Measurements from ENCODE around the gene RNF215. TPM values are rescaled to one million over a fixed set of nuclear protein-coding genes. Genes with fewer than 3 reads are reported as not detected.

RNF215 gene
- total RNA-seq, 1 donor from 2014 or later: 15.5 TPM

DNA sequence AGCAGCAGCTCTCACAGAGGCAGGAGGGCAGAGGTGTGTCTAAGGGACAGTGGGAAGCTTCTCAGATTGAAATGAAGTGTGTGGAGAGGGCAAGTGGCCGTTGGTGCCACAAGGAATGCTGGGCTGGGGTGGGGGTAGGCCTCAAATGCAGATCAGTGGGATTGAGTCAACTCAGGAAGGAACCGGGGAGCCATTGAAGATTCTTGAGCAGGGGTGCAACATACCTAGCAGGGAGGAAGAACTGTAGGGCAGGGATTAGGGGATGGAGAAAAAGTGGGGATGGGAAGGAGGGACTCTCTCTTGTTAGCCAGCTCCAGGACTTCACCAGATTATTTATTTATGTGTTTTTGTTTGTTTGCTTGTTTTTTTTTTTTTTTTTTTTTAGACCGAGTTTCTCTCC is 6.7 kb upstream of the RNF215 start:
- TF ChIP-seq, protein P1, sequence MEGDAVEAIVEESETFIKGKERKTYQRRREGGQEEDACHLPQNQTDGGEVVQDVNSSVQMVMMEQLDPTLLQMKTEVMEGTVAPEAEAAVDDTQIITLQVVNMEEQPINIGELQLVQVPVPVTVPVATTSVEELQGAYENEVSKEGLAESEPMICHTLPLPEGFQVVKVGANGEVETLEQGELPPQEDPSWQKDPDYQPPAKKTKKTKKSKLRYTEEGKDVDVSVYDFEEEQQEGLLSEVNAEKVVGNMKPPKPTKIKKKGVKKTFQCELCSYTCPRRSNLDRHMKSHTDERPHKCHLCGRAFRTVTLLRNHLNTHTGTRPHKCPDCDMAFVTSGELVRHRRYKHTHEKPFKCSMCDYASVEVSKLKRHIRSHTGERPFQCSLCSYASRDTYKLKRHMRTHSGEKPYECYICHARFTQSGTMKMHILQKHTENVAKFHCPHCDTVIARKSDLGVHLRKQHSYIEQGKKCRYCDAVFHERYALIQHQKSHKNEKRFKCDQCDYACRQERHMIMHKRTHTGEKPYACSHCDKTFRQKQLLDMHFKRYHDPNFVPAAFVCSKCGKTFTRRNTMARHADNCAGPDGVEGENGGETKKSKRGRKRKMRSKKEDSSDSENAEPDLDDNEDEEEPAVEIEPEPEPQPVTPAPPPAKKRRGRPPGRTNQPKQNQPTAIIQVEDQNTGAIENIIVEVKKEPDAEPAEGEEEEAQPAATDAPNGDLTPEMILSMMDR (IDR thresholded peaks at IDR 0.05; ENCODE audit: insufficient read depth, low read length, severe bottlenecking): no peak
- FAIRE-seq: no peak
- no peak for DNase-seq (ENCODE audit: low read depth)
- Histone ChIP-seq H3K36me3 (ENCODE audit: control insufficient read depth, insufficient read depth, low read length) (no peaks in the 10 kb centered on the region), H3K4me3 (ENCODE audit: low read depth, low read length) (no peak overlapping the region), H3K27me3 (ENCODE audit: control insufficient read depth, insufficient read depth, low read length) (no peaks in the 10 kb centered on the region)

DNA sequence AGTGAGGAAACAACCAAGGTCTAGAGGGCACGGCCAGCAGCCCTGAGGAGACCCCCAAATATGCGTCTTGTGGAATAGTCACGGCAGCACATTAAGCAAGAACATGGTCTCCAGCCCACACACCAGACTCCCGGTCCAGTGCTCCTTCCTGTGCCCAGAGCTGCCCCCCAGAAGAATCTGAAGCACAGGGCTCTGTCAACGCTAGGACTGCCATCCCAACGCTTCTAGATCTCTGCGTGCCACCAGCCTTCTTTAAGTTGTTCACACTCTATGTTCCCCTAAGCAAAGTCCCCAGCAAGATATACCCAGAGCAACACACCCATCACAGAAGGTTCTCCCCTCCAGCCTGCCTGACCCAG is 6.1 kb upstream of the RNF215 start:
- DNase-seq (ENCODE audit: low read depth): no peak
- no peak for FAIRE-seq
- Histone ChIP-seq H3K27me3 (ENCODE audit: control insufficient read depth, insufficient read depth, low read length) (no peaks in the 10 kb centered on the region), H3K4me3 (ENCODE audit: low read depth, low read length) (no peak overlapping the region), H3K36me3 (ENCODE audit: control insufficient read depth, insufficient read depth, low read length) (no peaks in the 10 kb centered on the region)
- TF ChIP-seq, protein P1 (IDR thresholded peaks at IDR 0.05; ENCODE audit: insufficient read depth, low read length, severe bottlenecking): no peak

DNA sequence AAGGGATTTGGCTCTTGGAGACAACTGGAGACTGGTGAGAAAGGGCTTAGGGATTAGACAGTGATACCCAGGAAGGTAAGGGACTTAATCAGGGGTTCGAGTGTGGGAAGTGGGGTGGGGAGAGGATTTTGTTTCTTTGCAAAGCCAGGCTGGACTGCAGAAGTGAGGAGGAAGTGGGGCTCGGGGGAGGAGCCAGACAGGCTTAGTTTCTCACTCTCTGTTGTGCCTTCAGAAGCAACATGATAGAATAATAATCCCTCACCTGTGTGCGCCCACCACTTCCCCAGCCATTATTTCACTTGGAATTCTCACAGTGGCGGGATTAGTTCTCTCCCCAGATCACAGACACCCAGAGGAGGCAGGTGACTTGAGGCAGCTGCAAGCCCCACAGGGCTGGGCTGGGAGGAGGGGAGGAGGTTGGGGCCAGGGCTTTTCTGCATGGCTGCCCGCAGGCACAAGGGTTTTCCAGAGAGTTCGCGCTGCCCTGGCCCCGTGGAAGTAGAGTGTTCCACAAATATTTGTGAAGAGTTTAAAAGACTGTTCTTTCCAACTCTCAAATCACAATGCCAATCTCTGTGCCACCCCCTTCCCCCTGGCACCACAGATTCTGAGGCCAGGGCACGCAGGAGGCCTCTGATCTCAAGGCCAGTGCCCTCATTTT is 5.6 kb upstream of the RNF215 start:
- no peak for DNase-seq (ENCODE audit: low read depth)
- Histone ChIP-seq H3K27me3 (ENCODE audit: control insufficient read depth, insufficient read depth, low read length) (no peaks in the 10 kb centered on the region), H3K36me3 (ENCODE audit: control insufficient read depth, insufficient read depth, low read length) (no peaks in the 10 kb centered on the region), H3K4me3 (ENCODE audit: low read depth, low read length) (no peak overlapping the region)
- FAIRE-seq: no peak
- TF ChIP-seq, protein P1 (IDR thresholded peaks at IDR 0.05; ENCODE audit: insufficient read depth, low read length, severe bottlenecking): no peak

DNA sequence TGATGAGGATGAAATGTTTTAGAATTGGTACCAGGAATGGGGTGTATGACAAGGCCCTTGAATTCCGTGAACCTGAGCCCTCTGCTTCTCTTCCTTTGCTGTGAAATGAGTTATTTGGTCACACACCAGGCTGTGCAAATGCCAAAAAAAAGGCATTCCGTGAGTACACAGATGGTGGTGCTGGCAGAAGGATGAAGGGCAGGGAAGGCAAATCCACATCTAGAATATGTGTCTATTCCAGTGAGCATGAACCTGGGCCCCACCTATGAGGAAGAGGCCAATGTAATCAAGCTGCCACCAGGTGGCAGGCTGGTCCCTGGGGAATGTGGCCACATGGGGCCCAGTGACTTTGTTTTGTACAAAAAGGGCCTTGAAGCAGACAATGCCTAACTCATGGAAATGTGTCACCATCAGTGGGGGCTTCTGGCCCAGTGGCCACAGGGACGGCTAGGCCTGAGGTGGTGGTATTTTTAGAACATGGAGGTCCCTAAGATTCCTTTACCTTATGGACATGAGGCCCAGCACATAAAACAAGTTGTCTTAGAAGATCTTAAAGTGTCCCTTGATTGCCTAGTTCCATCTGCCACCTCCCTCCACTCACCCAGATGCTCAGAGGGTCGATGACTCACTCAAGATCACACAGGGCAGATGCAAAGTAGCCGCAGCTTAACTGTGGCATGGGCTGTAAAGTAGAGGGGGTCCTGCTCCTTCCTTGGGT is 3.9 kb upstream of the RNF215 start:
- TF ChIP-seq, protein P1 (IDR thresholded peaks at IDR 0.05; ENCODE audit: insufficient read depth, low read length, severe bottlenecking): peak; percentile 88
- Histone ChIP-seq H3K36me3 (ENCODE audit: control insufficient read depth, insufficient read depth, low read length) (no peaks in the 10 kb centered on the region), H3K4me3 (ENCODE audit: low read depth, low read length) (no peak overlapping the region), H3K27me3 (ENCODE audit: control insufficient read depth, insufficient read depth, low read length) (no peaks in the 10 kb centered on the region)
- DNase-seq (ENCODE audit: low read depth): peak; percentile 61
- peak; percentile 84 for FAIRE-seq

DNA sequence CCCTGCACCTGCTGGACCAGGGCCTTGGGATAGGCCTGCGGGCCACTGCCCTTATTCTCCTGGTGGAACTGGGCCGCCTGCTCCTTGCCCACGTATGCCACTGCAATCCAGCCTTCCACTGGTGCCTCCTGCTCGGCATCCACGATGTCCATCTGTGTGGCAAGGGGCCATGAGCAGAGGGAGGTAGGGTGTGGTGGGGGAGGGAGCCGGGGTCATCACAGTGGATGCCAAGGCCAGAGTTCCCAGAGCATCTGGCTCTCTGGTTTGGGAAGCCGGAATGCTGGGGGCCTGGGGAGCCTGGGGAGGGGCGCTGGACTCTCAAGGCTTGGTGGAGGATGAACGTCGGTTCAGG is 627 bp downstream of the RNF215 start:
- FAIRE-seq: no peak
- Histone ChIP-seq H3K36me3 (ENCODE audit: control insufficient read depth, insufficient read depth, low read length) (peaks cover 1% of the 10 kb centered on the region), H3K4me3 (ENCODE audit: low read depth, low read length) (peak overlapping the region; percentile 51), H3K27me3 (ENCODE audit: control insufficient read depth, insufficient read depth, low read length) (no peaks in the 10 kb centered on the region)
- TF ChIP-seq, protein P1 (IDR thresholded peaks at IDR 0.05; ENCODE audit: insufficient read depth, low read length, severe bottlenecking): no peak
- no peak for DNase-seq (ENCODE audit: low read depth)
